HUDEP-2 (cell line): ENCODE results near the gene IGSF10.

ENCODE experiments used
- DNase-seq, 76 experiments: peaks; one replicate each; lab custom pipeline; 2025; ENCODE audit not compliant: unreplicated experiment in 76 of 76; lab: John Stamatoyannopoulos, UW

The IGSF10 gene

GRCh38 chr3:151423091-151423490 lies 37.8 kb downstream of the IGSF10 start:
- DNase-seq, result no peak

GRCh38 chr3:151421938-151422337 lies 38.9 kb downstream of the IGSF10 start:
- DNase-seq, result no peak

- no peak for DNase-seq
These were observed 41.1 kb downstream of the IGSF10 start for GRCh38 chr3:151419806-151420205.

GRCh38 chr3:151415289-151415688 lies 45.6 kb downstream of the IGSF10 start:
- no peak for DNase-seq

GRCh38 chr3:151412989-151413388 lies 47.9 kb downstream of the IGSF10 start:
- no peak for DNase-seq
